ENCODE measurements around the gene VPS35. TPM values are rescaled to one million over a fixed set of nuclear protein-coding genes. Genes with fewer than 3 reads are reported as not detected.

VPS35 gene
- total and polyA plus RNA-seq, 10 of the 15 experiments (the other 5 are each of a cell fraction or from before 2014, with no cell fraction given): 28.5 to 125 (median 60.6) TPM

GRCh38 chr16:46706642-46707041 is 17.7 kb upstream of the VPS35 start:
- no peak for FAIRE-seq
- SMC1A ChIA-PET (ENCODE audit: uncharacterized antibody, unreplicated experiment): interaction anchor here (1.3 to 1.9 kb wide), 2 partner anchors 15 to 37 kb away, joined by 4 to 9 read pairs; no protein-coding TSS in a partner anchor
- no TSS peak for BruUV-seq (replicated peaks)
- H3K4me1 ChIP-seq (ENCODE audit: control insufficient read depth, insufficient read depth, low read length): no peaks in the 10 kb centered on the region
- no peak for DNase-seq (ENCODE audit: low read depth, low spot score)
- H3K9ac ChIP-seq (ENCODE audit: control insufficient read depth, insufficient read depth, low read length): no peak overlapping the region
- H3K27me3 ChIP-seq (replicated peaks in 1 of 2; ENCODE audit: control insufficient read depth in 2 of 2, insufficient read depth in 2 of 2, low read length in 1 of 2): no peaks in the 10 kb centered on the region
- H3K79me2 ChIP-seq (ENCODE audit: control insufficient read depth, insufficient read depth, low read length): no peaks in the 10 kb centered on the region
- no peaks in the 10 kb centered on the region for H3K9me3 ChIP-seq (replicated peaks; ENCODE audit: control insufficient read depth, insufficient read depth, low read length)
- H3K4me3 ChIP-seq: no peak overlapping the region
- RAD21 ChIA-PET (ENCODE audit: unreplicated experiment): interaction anchor here (0.7 kb wide), 1 partner anchor 202 kb away, joined by 5 read pairs; no protein-coding TSS in a partner anchor
- in situ Hi-C loops (cut with MboI) (no loop called here), intact Hi-C loops (cut with micrococcal nuclease; ENCODE audit: unreplicated experiment) (no loop called here)
- no peak for TF ChIP-seq ZNF384 (IDR thresholded peaks at IDR 0.05; ENCODE audit: borderline replicate concordance, low read depth, low read length)
- TF ChIP-seq NFXL1 (IDR thresholded peaks at IDR 0.05; ENCODE audit: borderline replicate concordance): no peak
- ATAC-seq: no peak
- no peak overlapping the region for H3K27ac ChIP-seq (ENCODE audit: control insufficient read depth, insufficient read depth)
- H3K36me3 ChIP-seq (ENCODE audit: control insufficient read depth in 2 of 2, insufficient read depth in 2 of 2, low read length in 1 of 2): no peaks in the 10 kb centered on the region; a peak in 1 of 4 replicates
- no peak overlapping the region for H2AFZ ChIP-seq (ENCODE audit: control insufficient read depth, low read depth, low read length)
- 0% methylated on average over 1 of the region's 1 CpG for WGBS (ENCODE audit: insufficient coverage, insufficient replicate concordance, low lambda C conversion rate, missing lambda C conversion rate)
- CTCF ChIA-PET: interaction anchor here (0.9 to 3.4 kb wide), 3 partner anchors 15 to 85 kb away, joined by 3 to 15 read pairs (median 4); no protein-coding TSS in a partner anchor
- H4K20me1 ChIP-seq (ENCODE audit: control insufficient read depth, insufficient read depth): no peaks in the 10 kb centered on the region
- no peak overlapping the region for H3K4me2 ChIP-seq (ENCODE audit: control insufficient read depth, insufficient read depth)
- POLR2A ChIA-PET: no interaction called here

GRCh38 chr16:46702030-46702429 is 13.1 kb upstream of the VPS35 start:
- WGBS (ENCODE audit: insufficient coverage, insufficient replicate concordance, low lambda C conversion rate, missing lambda C conversion rate): 2% methylated on average over 2 of the region's 2 CpGs
- Histone ChIP-seq H3K4me2 (ENCODE audit: control insufficient read depth, insufficient read depth) (no peak overlapping the region), H3K36me3 (ENCODE audit: control insufficient read depth in 2 of 2, insufficient read depth in 2 of 2, low read length in 1 of 2) (peaks cover 0 to 6% of the 10 kb centered on the region in 2 experiments; a peak in 1 of 4 replicates), H3K9ac (ENCODE audit: control insufficient read depth, insufficient read depth, low read length) (no peak overlapping the region), H4K20me1 (ENCODE audit: control insufficient read depth, insufficient read depth) (no peaks in the 10 kb centered on the region), H3K4me3 (no peak overlapping the region), H2AFZ (ENCODE audit: control insufficient read depth, low read depth, low read length) (no peak overlapping the region), H3K4me1 (ENCODE audit: control insufficient read depth, insufficient read depth, low read length) (no peaks in the 10 kb centered on the region), H3K9me3 (replicated peaks; ENCODE audit: control insufficient read depth, insufficient read depth, low read length) (no peaks in the 10 kb centered on the region), H3K27ac (ENCODE audit: control insufficient read depth, insufficient read depth) (no peak overlapping the region), H3K27me3 (replicated peaks in 1 of 2; ENCODE audit: control insufficient read depth in 2 of 2, insufficient read depth in 2 of 2, low read length in 1 of 2) (no peaks in the 10 kb centered on the region), H3K79me2 (ENCODE audit: control insufficient read depth, insufficient read depth, low read length) (no peaks in the 10 kb centered on the region)
- ChIA-PET SMC1A (ENCODE audit: uncharacterized antibody, unreplicated experiment) (no interaction called here), POLR2A (interaction anchor here (0.6 kb wide), 1 partner anchor 67 kb away, joined by 3 read pairs; no protein-coding TSS in a partner anchor), CTCF (no interaction called here), RAD21 (ENCODE audit: unreplicated experiment) (interaction anchor here (0.6 kb wide), 1 partner anchor 82 kb away, joined by 3 read pairs; no protein-coding TSS in a partner anchor)
- no peak for FAIRE-seq
- no peak for DNase-seq (ENCODE audit: low read depth, low spot score)
- intact Hi-C loops (cut with micrococcal nuclease; ENCODE audit: unreplicated experiment): no loop called here
- ATAC-seq: no peak
- in situ Hi-C loops (cut with MboI): no loop called here
- no TSS peak for BruUV-seq (replicated peaks)
- TF ChIP-seq TCF12 (IDR thresholded peaks at IDR 0.05; ENCODE audit: low read depth, low read length): no peak
- TF ChIP-seq JUNB (IDR thresholded peaks at IDR 0.05): peak; percentile 53
- no peak for TF ChIP-seq POLR2AphosphoS2 (IDR thresholded peaks at IDR 0.05; ENCODE audit: low read depth, low read length)

All from GM12878 (cell line).